ENCODE measurements around the gene LSS. TPM values are rescaled to one million over a fixed set of nuclear protein-coding genes. Genes with fewer than 3 reads are reported as not detected.
"Not testable (repeated sequence)": the region's sequence is repeated elsewhere in the genome, so short reads cannot be mapped to it uniquely, and the experiment has no call there.

Gene LSS
- total and polyA plus RNA-seq, 8 donors, result 16.1 to 34.1 (median 25.2) TPM

DNA sequence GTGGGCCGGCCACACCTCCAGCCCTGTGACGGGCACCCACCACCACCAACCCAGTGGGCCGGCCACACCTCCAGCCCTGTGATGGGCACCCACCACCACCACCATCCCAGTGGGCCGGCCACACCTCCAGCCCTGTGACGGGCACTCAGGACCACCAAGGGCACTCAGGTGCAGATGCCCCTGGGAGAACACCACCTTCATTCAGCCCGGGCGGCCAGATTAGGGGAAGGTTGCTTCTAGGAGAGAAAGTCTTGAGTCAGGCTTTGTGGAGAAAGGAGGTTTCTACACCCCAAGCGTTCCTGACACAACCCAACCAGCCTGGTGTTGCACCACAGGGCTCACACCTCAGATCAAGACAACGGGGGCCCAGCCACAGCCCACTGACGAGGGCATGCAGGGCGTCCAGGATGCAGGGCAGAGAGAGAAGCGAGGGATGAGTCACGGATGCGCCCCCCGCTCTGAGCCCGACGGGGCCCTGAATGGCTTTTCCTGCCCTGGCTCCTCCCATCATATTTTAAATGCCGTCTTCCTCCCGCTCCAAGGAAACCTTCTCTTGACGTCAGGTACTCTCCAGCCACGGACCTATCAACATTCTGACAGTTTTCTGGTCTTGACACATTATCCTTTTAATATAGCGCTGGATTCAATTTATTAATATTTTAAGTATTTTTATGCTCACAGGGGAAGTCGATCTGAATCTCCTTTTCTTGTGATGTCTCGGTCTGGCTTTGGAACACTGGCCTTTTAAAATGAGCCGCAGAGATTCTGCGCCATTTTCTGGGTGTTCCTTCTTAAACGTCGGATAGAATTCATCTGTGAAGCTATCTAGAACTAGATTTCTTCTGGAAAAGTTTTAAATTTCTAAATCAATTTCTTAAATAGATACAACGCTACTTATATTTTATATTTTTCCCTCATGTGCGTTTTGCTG lies 43.7 kb downstream of the LSS start:
- ATAC-seq, result peak; percentile 77 to 86 (median 81)
- no peak for FAIRE-seq
- peak; percentile 77 to 94 (median 85) for DNase-seq
- H3K9me3 ChIP-seq, result no peaks in the 10 kb centered on the region
- intact Hi-C loops (cut with DNase I), result no loop called here
- WGBS, 2 donors, result 9 to 37% methylated on average over 29 to 30 of the region's 30 CpGs
- H3K4me3 ChIP-seq, result peak overlapping the region; percentile 3 to 81 (median 44)
- H3K36me3 ChIP-seq, result no peaks in the 10 kb centered on the region
- H3K27ac ChIP-seq, result peak overlapping the region in 3 of 4 donors; percentile 22 to 84 (median 51)
- no peaks in the 10 kb centered on the region for H3K27me3 ChIP-seq
- H3K4me1 ChIP-seq, result no peaks in the 10 kb centered on the region
- TF ChIP-seq, protein P1, sequence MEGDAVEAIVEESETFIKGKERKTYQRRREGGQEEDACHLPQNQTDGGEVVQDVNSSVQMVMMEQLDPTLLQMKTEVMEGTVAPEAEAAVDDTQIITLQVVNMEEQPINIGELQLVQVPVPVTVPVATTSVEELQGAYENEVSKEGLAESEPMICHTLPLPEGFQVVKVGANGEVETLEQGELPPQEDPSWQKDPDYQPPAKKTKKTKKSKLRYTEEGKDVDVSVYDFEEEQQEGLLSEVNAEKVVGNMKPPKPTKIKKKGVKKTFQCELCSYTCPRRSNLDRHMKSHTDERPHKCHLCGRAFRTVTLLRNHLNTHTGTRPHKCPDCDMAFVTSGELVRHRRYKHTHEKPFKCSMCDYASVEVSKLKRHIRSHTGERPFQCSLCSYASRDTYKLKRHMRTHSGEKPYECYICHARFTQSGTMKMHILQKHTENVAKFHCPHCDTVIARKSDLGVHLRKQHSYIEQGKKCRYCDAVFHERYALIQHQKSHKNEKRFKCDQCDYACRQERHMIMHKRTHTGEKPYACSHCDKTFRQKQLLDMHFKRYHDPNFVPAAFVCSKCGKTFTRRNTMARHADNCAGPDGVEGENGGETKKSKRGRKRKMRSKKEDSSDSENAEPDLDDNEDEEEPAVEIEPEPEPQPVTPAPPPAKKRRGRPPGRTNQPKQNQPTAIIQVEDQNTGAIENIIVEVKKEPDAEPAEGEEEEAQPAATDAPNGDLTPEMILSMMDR (IDR thresholded peaks at IDR 0.05), result no peak

DNA sequence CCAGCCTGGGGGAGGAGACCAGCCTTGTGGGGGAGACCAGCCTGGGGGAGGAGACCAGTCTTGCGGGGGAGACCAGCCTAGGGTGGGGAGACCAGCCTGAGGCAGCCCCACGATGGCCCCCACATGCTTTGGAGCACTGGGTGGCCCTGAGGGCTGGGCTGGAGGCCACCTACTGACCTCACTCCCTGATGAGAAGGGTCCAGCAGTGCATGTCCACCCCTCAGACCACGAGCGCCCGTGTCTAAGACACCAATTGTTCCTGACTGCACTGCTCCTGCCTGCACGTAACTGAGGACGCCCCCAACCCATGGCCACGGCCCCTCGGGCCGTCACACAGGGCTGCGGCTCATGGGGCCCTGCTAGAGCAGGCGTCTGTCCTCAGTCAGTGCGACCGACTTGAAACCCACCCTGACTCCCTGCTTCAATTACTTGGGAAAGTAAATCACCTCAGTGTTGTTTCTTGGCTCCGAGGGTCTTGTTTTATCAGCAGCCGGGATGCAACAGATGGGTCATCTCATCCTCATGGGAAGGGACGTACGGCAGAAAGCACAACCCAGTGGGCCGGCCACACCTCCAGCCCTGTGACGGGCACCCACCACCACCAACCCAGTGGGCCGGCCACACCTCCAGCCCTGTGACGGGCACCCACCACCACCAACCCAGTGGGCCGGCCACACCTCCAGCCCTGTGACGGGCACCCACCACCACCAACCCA lies 44.5 kb downstream of the LSS start, which contains the start of gene SPATC1L:
Gene SPATC1L, minus strand, starts transcription at position 550 of the 715 bp plus-strand sequence. CDS start 1,643 bp downstream, outside the sequence.
- DNase-seq (peak; percentile 42 to 76 (median 65)), FAIRE-seq (peak; percentile 99), ATAC-seq (peak; percentile 78 to 86 (median 83))
- H3K36me3 ChIP-seq, result no peaks in the 10 kb centered on the region
- H3K27me3 ChIP-seq, result no peaks in the 10 kb centered on the region
- no peaks in the 10 kb centered on the region for H3K9me3 ChIP-seq
- peak within 1 kb of the TSS in 3 of 4 donors; percentile 22 to 84 (median 51) for H3K27ac ChIP-seq
- H3K4me3 ChIP-seq, result peak within 1 kb of the TSS; percentile 3 to 81 (median 50)
- TF ChIP-seq, protein P1 (IDR thresholded peaks at IDR 0.05), result no peak
- H3K4me1 ChIP-seq, result no peaks in the 10 kb centered on the region
- intact Hi-C loops (cut with DNase I), result no loop called here
- WGBS, 2 donors, result 0 to 18% methylated on average over 19 to 21 of the region's 24 CpGs

DNA sequence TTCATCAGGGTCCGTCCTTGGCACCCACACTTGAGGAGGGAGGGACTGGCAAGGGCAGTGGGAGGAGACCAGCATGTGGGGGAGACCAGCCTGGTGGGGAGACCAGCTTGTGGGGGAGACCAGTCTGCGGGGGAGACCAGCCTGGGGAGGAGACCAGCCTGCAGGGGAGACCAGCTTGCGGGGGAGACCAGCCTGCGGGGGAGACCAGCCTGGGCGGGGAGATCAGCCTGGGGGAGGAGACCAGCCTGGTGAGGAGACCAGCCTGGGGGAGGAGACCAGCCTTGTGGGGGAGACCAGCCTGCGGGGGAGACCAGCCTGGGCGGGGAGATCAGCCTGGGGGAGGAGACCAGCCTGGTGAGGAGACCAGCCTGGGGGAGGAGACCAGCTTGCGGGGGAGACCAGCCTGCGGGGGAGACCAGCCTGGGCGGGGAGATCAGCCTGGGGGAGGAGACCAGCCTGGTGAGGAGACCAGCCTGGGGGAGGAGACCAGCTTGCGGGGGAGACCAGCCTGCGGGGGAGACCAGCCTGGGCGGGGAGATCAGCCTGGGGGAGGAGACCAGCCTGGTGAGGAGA lies 45.2 kb downstream of the LSS start:
- WGBS, 2 donors, result 49 to 54% methylated on average over 5 to 7 of the region's 13 CpGs
- FAIRE-seq; H3K27me3 ChIP-seq; H3K27ac ChIP-seq; ATAC-seq; H3K4me1 ChIP-seq; intact Hi-C loops (cut with DNase I); H3K9me3 ChIP-seq; H3K36me3 ChIP-seq; DNase-seq: not testable (repeated sequence)
- H3K4me3 ChIP-seq, result peak overlapping the region in 2 of 4 donors; percentile 78 to 81

DNA sequence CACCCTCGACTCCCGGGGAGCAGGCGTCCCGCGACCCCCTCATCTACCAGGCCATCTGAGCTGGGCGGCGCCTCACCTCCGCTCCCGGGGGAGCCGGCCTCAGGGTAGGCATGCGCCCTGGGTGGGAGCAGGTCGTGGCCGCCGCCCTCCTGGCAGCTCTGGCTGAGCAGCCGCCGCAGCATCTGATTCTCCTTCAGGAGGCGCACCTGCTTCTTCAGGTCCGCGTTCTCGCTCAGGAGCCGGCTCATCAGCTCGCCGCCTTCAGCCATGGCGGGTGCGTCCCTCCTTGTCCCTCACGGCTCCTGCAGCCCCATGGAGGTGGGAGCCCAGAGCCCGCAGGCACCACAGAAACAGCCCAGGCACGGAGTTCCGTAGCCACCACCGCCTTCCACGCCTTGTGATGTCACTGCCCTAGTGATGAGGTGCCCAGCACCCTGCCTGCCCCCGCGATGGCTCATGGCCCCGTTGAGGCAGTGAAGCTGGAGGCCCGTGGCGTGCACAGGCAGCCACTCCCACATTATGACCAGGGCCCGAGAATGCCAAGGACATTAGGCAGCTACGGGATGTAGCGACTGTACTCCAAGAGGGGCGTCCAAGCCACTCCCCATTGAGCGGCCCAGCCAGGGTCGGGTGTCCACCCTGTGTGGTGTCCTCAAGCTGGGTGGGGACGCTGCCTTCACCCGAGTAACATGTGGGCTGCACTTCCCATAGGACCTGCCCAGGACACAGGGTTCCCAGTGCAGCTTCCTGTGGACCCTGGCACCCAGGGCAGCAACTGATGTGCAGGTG lies 45.8 kb downstream of the LSS start:
- Histone ChIP-seq H3K4me1 (no peaks in the 10 kb centered on the region), H3K27me3 (no peaks in the 10 kb centered on the region), H3K36me3 (no peaks in the 10 kb centered on the region), H3K4me3 (no peak overlapping the region), H3K27ac (no peak overlapping the region), H3K9me3 (no peaks in the 10 kb centered on the region)
- intact Hi-C loops (cut with DNase I), result no loop called here
- DNase-seq (peak in 2 of 6 donors; percentile 63 to 81), ATAC-seq (no peak), FAIRE-seq (no peak)
- WGBS, 2 donors, result 90 to 91% methylated on average over 44 of the region's 44 CpGs
- TF ChIP-seq, protein P1 (IDR thresholded peaks at IDR 0.05), result no peak

All from pancreas (tissue), 10 donors.